Activated T-cell treated with anti-CD3 and anti-CD28 coated beads, Interleukin-2, amount 50 U/mL, for 24 hours (primary cell): ENCODE data around the gene EIPR1.
"Not testable (repeated sequence)": the region's sequence is repeated elsewhere in the genome, so short reads cannot be mapped to it uniquely, and the experiment has no call there.

Source experiments
- DNase-seq: peaks from one replicate; pipeline ENCODE4 v3.0.0-alpha.2; 2020
- H3K27ac Mint-ChIP-seq: 2 replicates; pipeline ENCODE4 v1.8.0; 2020; ENCODE audit warnings: mild to moderate bottlenecking, mixed read lengths
- H3K27me3 Mint-ChIP-seq: 2 replicates; pipeline ENCODE4 v1.8.0; 2020; ENCODE audit warnings: mixed read lengths
- H3K36me3 Mint-ChIP-seq: 2 replicates; pipeline ENCODE4 v1.8.0; 2020; ENCODE audit warnings: low read depth, mixed read lengths
- H3K4me1 Mint-ChIP-seq: 2 replicates; pipeline ENCODE4 v1.8.0; 2020; ENCODE audit warnings: low read depth, mixed read lengths
- H3K4me3 Mint-ChIP-seq: 2 replicates; pipeline ENCODE4 v1.8.0; 2020; ENCODE audit warnings: mild to moderate bottlenecking, moderate library complexity, mixed read lengths
- H3K9me3 Mint-ChIP-seq: 2 replicates; pipeline ENCODE4 v1.8.0; 2020; ENCODE audit warnings: mixed read lengths

Gene EIPR1

DNA sequence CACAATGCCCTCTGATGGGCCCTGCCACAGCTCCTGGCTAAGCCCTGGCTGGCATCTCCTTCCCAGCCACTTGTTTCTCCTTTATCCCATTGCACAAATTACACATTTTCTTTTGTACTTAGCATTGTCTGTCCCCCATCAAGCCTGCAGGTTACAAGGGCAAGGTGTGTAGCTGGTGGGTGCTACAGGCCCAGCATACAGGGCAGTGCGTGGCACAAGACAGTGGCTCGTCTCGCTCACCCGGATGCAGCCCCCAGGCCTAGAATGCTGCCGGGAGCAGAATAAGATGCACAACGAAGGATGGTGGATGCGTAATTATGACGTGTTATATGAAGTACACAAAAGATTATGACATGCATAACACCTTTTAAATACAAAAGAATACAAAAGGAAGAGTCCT is 87.6 kb downstream of the EIPR1 start:
- Mint-ChIP-seq H3K36me3 (peaks cover 36% of the 10 kb centered on the region), H3K4me3 (no peak overlapping the region), H3K27ac (no peak overlapping the region), H3K27me3 (no peaks in the 10 kb centered on the region), H3K9me3 (no peaks in the 10 kb centered on the region), H3K4me1 (peaks cover 8% of the 10 kb centered on the region)
- no peak for DNase-seq

DNA sequence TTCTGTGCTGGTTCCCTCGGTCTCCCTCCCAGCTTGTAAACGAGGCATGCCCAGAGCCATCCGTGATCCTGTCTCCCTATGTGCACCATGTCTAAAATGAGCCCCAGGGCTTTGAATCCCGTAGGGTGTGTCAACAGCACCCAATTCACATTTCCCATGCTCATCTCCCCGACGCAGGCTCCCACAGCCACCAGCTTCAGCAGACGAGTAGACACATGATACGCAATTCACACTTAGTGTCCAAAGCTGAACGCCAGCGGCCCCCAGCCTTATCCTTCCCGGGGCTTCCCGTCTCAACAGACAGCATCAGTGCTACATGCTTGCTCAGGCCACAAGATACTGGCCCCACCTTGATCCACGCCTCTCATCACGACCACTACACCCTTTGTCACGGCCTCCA is 88.1 kb downstream of the EIPR1 start:
- H3K4me3 Mint-ChIP-seq = no peak overlapping the region
- no peak for DNase-seq
- H3K36me3 Mint-ChIP-seq = peaks cover 36% of the 10 kb centered on the region
- no peaks in the 10 kb centered on the region for H3K27me3 Mint-ChIP-seq
- H3K4me1 Mint-ChIP-seq = peaks cover 8% of the 10 kb centered on the region
- no peaks in the 10 kb centered on the region for H3K9me3 Mint-ChIP-seq
- peak overlapping the region; percentile 6 for H3K27ac Mint-ChIP-seq

DNA sequence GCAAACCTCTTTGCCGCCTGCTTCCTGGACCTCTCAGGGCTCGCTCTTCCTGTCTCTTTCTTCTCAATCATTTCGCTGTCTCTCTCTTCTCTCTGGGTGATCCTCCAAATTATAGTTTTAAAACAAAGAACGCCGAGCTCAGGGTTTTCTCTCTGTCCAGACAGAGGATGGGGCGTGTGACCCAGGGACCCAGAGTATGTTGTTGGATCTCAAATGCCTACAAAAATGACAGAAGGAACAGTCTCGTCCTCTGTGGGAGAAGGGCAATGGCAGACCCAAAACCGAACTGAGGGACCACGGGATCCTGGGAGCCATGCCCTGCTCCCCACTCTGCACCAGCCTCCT is 88.5 kb downstream of the EIPR1 start:
- no peaks in the 10 kb centered on the region for H3K9me3 Mint-ChIP-seq
- DNase-seq = no peak
- H3K27me3 Mint-ChIP-seq = no peaks in the 10 kb centered on the region
- no peak overlapping the region for H3K4me3 Mint-ChIP-seq
- peak overlapping the region; percentile 41 for H3K27ac Mint-ChIP-seq
- H3K4me1 Mint-ChIP-seq = peaks cover 8% of the 10 kb centered on the region
- H3K36me3 Mint-ChIP-seq = peaks cover 36% of the 10 kb centered on the region

DNA sequence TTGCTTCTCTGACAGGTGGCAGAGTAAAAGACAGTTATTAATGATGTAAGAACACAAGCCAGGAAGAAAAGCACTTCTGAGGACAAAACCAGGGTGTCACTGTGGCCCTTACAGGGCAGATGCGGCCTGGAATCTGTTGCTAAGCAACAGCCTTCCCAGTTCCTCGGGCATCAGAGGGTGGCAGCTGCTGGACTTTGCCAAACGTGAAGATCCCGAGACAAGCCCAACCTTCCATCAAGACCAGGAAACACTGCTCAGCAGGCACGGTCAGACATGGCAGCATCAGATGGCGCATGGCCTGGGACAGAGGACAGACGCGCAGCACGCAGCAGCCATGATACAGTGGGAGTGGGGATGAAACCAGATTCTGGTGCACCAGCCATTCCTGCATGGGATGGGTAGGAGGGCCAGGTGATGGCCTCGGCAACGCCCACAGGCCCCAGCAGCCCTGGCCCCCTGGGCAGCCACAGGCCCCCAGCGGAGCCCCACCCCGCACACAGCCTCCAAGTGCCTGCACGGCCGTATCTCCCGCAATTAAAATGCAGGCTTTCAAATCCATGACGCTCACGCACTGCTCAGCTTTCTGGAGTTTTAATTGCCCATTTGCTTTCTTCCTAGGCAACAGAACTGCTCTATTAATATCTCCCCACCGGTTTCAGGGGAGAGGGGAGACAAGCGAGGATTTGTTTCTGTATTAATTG is 89.0 kb downstream of the EIPR1 start:
- Mint-ChIP-seq H3K27ac (no peak overlapping the region), H3K36me3 (peaks cover 36% of the 10 kb centered on the region)

DNA sequence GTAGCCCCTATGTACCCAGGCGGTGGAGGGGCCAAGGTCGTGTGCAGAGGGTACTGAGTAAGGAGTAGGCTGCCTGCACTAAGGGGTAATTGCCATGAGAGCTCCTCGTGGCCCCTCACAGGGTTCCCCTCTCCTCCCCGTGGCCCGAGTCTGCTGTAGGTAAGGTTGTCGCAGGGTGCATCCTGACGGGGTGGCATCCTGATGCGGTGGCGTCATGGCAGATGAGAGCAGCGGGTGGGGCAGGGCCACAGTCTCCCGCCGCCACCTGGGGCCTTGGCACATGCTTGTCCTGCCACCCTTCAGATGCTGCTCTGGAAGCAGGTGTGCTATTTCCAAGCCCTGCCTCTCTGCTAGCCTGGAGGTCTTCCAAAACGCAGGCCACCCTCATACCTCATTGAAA is 89.7 kb downstream of the EIPR1 start:
- H3K27ac Mint-ChIP-seq = no peak overlapping the region
- H3K4me3 Mint-ChIP-seq = no peak overlapping the region
- no peaks in the 10 kb centered on the region for H3K27me3 Mint-ChIP-seq
- H3K36me3 Mint-ChIP-seq = peaks cover 37% of the 10 kb centered on the region
- H3K9me3 Mint-ChIP-seq = no peaks in the 10 kb centered on the region
- peaks cover 8% of the 10 kb centered on the region for H3K4me1 Mint-ChIP-seq
- no peak for DNase-seq

More for the DNA sequence above, 89.0 kb downstream of the EIPR1 start:
- H3K4me1 Mint-ChIP-seq = peaks cover 8% of the 10 kb centered on the region
- H3K27me3 Mint-ChIP-seq = no peaks in the 10 kb centered on the region
- H3K9me3 Mint-ChIP-seq = no peaks in the 10 kb centered on the region
- H3K4me3 Mint-ChIP-seq = no peak overlapping the region
- no peak for DNase-seq

DNA sequence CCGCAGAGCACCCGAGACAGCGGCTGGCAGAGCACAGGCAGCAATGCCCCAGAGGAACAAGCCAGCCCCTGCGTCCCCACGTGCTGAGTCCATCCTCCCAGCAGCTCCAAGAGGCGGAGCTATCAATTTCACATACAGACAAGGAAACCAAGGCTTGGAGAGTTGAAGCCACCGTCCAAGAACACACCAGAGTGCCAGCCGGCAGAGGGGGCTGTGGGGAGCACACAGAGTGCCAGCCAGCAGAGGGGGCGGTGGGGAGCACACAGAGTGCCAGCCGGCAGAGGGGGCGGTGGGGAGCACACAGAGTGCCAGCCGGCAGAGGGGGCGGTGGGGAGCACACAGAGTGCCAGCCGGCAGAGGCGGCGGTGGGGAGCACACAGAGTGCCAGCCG is 91.0 kb downstream of the EIPR1 start:
- H3K36me3 Mint-ChIP-seq = peaks cover 34% of the 10 kb centered on the region
- not testable (repeated sequence) for DNase-seq, H3K9me3 Mint-ChIP-seq, H3K27me3 Mint-ChIP-seq, H3K4me3 Mint-ChIP-seq, H3K4me1 Mint-ChIP-seq, H3K27ac Mint-ChIP-seq

DNA sequence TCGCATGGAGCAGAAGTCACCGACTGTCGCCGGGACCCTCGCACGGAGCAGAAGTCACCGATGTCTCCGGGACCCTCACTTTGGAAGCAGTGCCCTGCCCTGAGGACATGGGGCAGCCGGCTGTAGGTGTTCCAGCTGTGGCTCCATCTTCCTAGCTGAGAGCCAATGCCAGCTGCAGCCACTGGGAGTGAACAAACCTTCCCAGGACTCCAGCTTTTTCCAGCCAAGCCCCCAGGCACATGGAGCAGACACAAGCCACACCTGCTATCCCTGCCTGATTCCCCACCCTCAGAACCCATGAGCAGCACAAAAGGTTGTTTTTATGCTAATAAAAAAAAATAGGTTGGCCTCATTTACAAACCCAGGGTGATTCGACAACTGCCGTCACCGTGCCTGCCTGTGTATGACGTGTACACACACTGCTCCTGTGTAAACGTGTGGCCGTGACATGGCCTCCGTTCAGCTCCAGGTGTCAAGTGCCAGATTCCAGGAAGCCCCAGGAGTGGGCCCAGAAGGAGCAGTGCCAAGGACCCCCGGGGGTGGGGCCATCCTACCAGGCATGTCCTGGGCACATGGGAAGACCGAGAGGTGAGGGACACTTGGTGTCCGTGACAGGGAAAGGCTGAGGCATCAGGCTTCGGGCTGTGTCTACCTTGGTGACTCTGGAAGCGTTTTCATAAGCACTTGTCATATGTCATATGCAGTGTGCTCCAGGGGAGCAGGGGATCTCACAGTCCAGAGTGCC is 91.5 kb downstream of the EIPR1 start:
- H3K27ac Mint-ChIP-seq = peak overlapping the region; percentile 26
- no peaks in the 10 kb centered on the region for H3K9me3 Mint-ChIP-seq
- no peak overlapping the region for H3K4me3 Mint-ChIP-seq
- peaks cover 5% of the 10 kb centered on the region for H3K4me1 Mint-ChIP-seq
- peak; percentile 16 for DNase-seq
- no peaks in the 10 kb centered on the region for H3K27me3 Mint-ChIP-seq
- peaks cover 39% of the 10 kb centered on the region for H3K36me3 Mint-ChIP-seq

DNA sequence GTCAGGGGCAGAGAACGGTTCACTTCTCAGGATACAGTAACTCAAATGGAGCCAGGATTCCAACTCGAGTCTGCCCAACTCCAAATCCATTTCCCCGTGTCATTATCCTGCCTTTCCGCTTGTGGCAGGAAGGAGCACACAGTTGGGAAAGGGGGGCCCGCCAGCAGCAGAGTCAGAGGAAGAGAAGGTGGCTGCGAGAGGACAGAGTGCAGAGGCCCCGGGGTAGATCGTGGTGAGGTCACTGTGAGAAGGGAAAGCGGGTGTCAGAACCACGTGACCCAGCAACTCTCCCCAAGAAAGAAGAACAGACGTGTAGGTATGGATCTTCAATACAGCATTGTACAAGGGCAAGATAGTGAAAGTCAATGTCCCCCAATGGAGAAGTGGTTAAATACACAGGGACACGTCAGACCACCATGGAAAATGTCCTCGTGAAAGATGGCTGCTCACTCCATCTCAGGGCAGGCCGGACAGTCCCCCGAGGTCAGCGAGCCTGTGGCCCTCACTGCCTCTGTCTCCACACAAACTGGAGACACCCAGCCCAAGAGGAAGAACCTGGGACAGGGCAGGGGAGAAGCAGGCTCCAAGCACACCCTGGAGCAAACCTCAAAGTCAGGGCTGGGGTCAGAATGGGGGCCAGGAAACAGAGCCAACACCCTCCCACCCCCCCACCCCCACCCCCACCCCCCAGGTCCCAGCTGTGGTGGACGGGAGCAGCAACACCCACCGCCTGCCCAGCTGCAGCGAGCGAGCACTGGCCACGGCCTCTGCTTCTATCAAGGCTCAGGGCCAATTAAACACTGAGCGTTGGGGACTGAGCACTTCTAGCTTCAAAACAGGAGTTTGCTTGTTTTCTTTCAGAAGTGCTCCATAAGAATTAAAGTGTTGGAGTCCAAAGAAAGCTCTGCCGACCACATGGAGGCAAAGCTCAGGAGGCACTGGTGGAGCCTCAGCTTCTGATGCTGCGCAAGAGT is 92.7 kb downstream of the EIPR1 start:
- Mint-ChIP-seq H3K4me1 (peaks cover 3% of the 10 kb centered on the region), H3K9me3 (no peaks in the 10 kb centered on the region), H3K36me3 (peaks cover 45% of the 10 kb centered on the region), H3K27me3 (no peaks in the 10 kb centered on the region), H3K4me3 (no peak overlapping the region), H3K27ac (no peak overlapping the region)
- DNase-seq = peak; percentile 16

DNA sequence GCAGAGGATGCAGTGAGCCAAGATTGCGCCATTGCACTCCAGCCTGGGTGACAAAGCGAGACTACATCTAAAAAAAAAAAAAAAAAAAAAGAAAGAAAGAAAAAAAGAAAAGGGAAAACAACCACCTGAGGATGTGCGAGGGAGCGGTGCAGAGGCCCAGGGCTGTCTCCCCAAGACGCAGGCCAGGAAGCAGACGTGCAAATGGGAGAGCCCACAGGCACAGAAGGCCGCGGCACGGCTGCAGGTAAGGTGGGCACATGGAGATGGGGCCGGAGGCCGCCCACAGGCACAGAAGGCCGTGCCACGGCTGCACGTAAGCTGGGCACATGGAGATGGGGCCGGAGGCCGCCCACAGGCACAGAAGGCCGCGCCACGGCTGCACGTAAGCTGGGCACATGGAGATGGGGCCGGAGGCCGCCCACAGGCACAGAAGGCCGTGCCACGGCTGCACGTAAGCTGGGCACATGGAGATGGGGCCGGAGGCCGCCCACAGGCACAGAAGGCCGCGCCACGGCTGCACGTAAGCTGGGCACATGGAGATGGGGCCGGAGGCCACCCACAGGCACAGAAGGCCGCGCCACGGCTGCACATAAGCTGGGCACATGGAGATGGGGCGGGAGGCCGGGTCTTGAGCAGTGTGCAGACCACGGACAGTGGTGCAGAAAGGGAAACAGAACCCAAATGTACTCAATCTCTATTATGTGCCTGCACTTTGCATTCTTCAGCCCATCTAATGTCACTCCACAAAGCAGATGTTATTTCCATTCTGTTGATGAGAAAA is 93.6 kb downstream of the EIPR1 start:
- not testable (repeated sequence) for H3K4me3 Mint-ChIP-seq, H3K27ac Mint-ChIP-seq, H3K9me3 Mint-ChIP-seq, H3K27me3 Mint-ChIP-seq, H3K4me1 Mint-ChIP-seq, DNase-seq
- H3K36me3 Mint-ChIP-seq = peaks cover 45% of the 10 kb centered on the region

DNA sequence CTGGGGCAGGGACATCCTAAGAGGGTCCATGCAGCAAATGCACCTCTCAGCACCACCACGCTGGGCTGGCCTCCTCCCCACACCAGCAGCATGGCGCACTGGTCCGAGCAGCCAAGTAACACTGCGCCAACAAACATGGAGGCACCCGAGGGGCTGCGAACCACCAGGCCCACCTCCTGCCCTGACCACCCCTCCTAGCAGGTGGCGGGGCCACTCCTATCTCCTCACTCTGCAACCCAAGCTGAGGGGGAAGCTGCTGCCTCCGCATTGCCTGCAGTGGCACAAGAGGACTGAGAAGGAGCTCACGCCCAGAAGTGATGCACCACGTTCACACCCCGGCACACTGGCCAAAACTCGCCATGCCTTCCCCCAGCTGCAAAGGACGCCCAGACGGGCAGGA is 94.4 kb downstream of the EIPR1 start:
- H3K4me1 Mint-ChIP-seq = peaks cover 14% of the 10 kb centered on the region
- peak; percentile 19 for DNase-seq

DNA sequence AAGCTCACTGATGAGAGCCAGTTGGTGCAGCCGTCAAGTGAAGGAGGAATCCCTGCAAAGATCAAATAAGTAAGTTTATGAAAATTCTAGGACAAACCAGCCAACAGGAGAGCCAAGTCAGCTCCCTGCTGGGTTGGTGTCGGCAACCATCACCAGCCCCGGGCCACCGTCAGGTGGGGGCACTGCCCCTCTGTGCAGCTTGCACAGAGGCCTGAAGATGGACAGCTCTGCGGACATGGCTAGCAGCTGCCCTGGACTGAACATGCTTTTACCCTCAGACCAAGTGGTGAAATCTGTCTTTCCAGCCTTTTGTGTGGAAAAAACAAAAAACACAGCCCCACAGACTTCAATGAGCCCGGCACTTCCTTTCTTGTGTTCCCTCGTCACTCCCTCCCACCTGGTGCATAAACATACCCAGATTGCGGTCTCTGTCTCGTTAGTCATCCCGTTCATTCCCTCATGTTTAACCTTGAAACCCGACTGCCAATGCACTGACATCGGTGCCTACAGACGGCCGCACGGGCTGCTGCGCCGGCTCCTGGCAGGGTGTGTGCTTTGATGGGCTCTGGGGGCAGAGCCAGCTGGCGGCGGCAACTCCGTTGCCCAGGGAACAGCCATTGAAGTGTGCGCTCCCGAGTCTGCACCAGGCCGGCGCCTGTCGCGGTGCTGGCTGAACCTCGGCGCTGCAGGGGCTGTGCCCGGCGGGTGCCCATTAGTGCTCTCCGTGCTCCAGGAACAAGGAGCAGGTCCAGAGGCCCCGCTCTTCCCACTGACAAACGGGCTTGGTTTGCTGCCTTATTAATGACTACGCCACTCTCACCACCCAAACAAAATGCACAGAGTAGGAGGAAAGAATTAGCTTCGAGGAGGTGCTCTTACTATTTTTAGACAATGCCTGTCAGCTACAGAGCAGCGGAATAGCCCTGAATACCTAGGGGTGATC is 95.3 kb downstream of the EIPR1 start:
- Mint-ChIP-seq H3K36me3 (peaks cover 56% of the 10 kb centered on the region), H3K4me1 (peaks cover 11% of the 10 kb centered on the region), H3K27me3 (no peaks in the 10 kb centered on the region), H3K27ac (no peak overlapping the region), H3K4me3 (no peak overlapping the region), H3K9me3 (peaks cover 3% of the 10 kb centered on the region)
- peak; percentile 8 for DNase-seq

More for the DNA sequence above, 94.4 kb downstream of the EIPR1 start:
- H3K4me3 Mint-ChIP-seq = no peak overlapping the region
- H3K36me3 Mint-ChIP-seq = peaks cover 51% of the 10 kb centered on the region
- no peaks in the 10 kb centered on the region for H3K27me3 Mint-ChIP-seq
- peaks cover 3% of the 10 kb centered on the region for H3K9me3 Mint-ChIP-seq
- no peak overlapping the region for H3K27ac Mint-ChIP-seq

DNA sequence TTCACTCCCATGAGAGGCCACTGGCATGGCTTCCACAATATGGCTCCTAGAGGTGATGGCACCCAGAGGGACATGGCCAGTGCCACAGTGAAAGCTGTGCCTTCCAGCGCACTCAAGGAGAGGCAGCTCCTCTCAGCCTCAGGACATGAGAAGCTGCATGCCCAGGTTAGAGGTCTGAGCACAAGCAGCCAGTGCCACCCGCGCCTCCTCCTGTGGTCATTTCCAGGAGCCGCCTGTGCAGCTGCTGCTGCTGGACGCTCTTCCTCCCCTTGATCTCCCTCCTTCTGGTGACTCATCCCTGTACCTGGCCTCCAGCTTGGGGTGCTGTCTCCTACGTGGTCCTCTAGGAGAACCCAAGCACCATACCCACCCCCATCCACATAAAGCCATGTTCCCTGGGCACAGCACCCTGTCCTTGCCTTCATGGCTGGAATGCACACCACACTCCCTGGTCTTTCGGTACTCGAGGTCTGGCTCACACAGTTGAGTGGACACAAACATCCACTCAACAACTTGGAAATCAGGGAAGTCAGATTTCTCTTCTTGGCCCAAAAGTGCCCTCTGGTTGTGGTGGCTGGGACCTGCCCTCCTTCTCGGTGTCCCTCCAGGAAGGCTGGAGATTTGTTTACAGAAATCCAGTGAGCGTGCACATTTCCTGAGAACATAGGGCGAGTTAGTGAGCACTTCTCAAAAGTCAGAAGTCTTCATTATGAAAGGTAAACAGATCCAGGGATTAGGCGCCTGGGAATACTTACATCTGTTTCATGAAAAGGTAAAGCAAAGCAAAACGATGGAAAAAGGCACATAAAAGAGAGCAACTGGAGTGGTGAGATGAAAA is 96.7 kb downstream of the EIPR1 start:
- peak; percentile 6 for DNase-seq
- Mint-ChIP-seq H3K9me3 (peaks cover 10% of the 10 kb centered on the region), H3K36me3 (peaks cover 62% of the 10 kb centered on the region), H3K27me3 (no peaks in the 10 kb centered on the region), H3K27ac (no peak overlapping the region), H3K4me1 (peaks cover 11% of the 10 kb centered on the region), H3K4me3 (no peak overlapping the region)
